Measurements from ENCODE around the gene MON1B.
A peak's percentile ranks its signal among the peaks of the same experiment; 100 is the strongest.
"Not testable (repeated sequence)": the region's sequence is repeated elsewhere in the genome, so short reads cannot be mapped to it uniquely, and the experiment has no call there.

Gene MON1B

GRCh38 chr16:77197747-77198146 is 6.8 kb downstream of the MON1B start:
- DNase-seq (ENCODE audit: low read depth) = no peak

GRCh38 chr16:77199211-77199610 is 8.2 kb downstream of the MON1B start, which contains the start of gene SYCE1L:
Gene SYCE1L, plus strand, starts transcription at chr16:77199408. Its CDS starts 44 bp downstream, at chr16:77199452.
- no peak for DNase-seq (ENCODE audit: low read depth)

GRCh38 chr16:77206533-77206932 is 15.5 kb downstream of the MON1B start:
- no peak for DNase-seq (ENCODE audit: low read depth)

GRCh38 chr16:77207030-77207429 is 16.0 kb downstream of the MON1B start:
- no peak for DNase-seq (ENCODE audit: low read depth)

GRCh38 chr16:77208382-77208781 is 17.4 kb downstream of the MON1B start:
- no peak for DNase-seq (ENCODE audit: low read depth)

GRCh38 chr16:77211880-77212740 is 21.1 kb downstream of the MON1B start:
- DNase-seq (ENCODE audit: low read depth) = peak; percentile 32

GRCh38 chr16:77212741-77213541 is 22.0 kb downstream of the MON1B start:
- peak; percentile 16 for DNase-seq (ENCODE audit: low read depth)

- DNase-seq (ENCODE audit: low read depth) = peak; percentile 87
Measured at GRCh38 chr16:77213542-77214106, 22.6 kb downstream of the MON1B start.

GRCh38 chr16:77214411-77215138 is 23.6 kb downstream of the MON1B start:
- DNase-seq (ENCODE audit: low read depth) = no peak

- DNase-seq (ENCODE audit: low read depth) = peak; percentile 30
Measured at GRCh38 chr16:77219437-77219836, 28.4 kb downstream of the MON1B start.

GRCh38 chr16:77220427-77220826 is 29.4 kb downstream of the MON1B start:
- no peak for DNase-seq (ENCODE audit: low read depth)

GRCh38 chr16:77221482-77221881 is 30.5 kb downstream of the MON1B start:
- peak; percentile 73 for DNase-seq (ENCODE audit: low read depth)

- no peak for DNase-seq (ENCODE audit: low read depth)
Measured at GRCh38 chr16:77223184-77223583, 32.2 kb downstream of the MON1B start.

GRCh38 chr16:77225182-77225581 is 34.2 kb downstream of the MON1B start:
- DNase-seq (ENCODE audit: low read depth) = no peak

- no peak for DNase-seq (ENCODE audit: low read depth)
Measured at GRCh38 chr16:77227745-77228144, 36.8 kb downstream of the MON1B start.

- no peak for DNase-seq (ENCODE audit: low read depth)
Measured at GRCh38 chr16:77231047-77231446, 40.1 kb downstream of the MON1B start.

GRCh38 chr16:77233799-77234519 is 43.0 kb downstream of the MON1B start:
- DNase-seq (ENCODE audit: low read depth) = no peak

- DNase-seq (ENCODE audit: low read depth) = peak; percentile 43
Measured at GRCh38 chr16:77234611-77235010, 43.6 kb downstream of the MON1B start.

- peak; percentile 58 for DNase-seq (ENCODE audit: low read depth)
Measured at GRCh38 chr16:77236063-77236511, 45.1 kb downstream of the MON1B start.

- no peak for DNase-seq (ENCODE audit: low read depth)
Measured at GRCh38 chr16:77238593-77238992, 47.6 kb downstream of the MON1B start.

GRCh38 chr16:77242471-77242870 is 51.5 kb downstream of the MON1B start:
- not testable (repeated sequence) for DNase-seq (ENCODE audit: low read depth)
